Measurements from ENCODE around the gene CASP1.

GRCh38 chr11:105057432-105057831 is 22.5 kb upstream of the CASP1 start:
- TF ChIP-seq CTCF (IDR thresholded peaks at IDR 0.05) (no peak), POLR2A (IDR thresholded peaks at IDR 0.05) (no peak), POLR2AphosphoS5 (IDR thresholded peaks at IDR 0.05) (no peak)

Measured in breast epithelium (tissue), 3 donors.